Progenitor cell of endocrine pancreas (in vitro differentiated cells): Measurements from ENCODE around the gene SIL1. TPM values are rescaled to one million over a fixed set of nuclear protein-coding genes. Genes with fewer than 3 reads are reported as not detected.
"Not testable (repeated sequence)": the region's sequence is repeated elsewhere in the genome, so short reads cannot be mapped to it uniquely, and the experiment has no call there.

Source experiments
- DNase-seq: peaks from one replicate; pipeline ENCODE4 v3.0.0; 2021; ENCODE audit warnings: low spot score; ENCODE audit not compliant: unreplicated experiment
- H3K27ac Mint-ChIP-seq: 2 replicates; pipeline ENCODE4 v1.8.0; 2021; ENCODE audit warnings: mild to moderate bottlenecking, moderate library complexity, mixed read lengths
- H3K27me3 Mint-ChIP-seq: 2 replicates; pipeline ENCODE4 v1.8.0; 2021; ENCODE audit warnings: mixed read lengths
- H3K36me3 Mint-ChIP-seq: 2 replicates; pipeline ENCODE4 v1.8.0; 2022; ENCODE audit warnings: mixed read lengths; ENCODE audit not compliant: insufficient read depth
- H3K4me1 Mint-ChIP-seq: 2 replicates; pipeline ENCODE4 v1.8.0; 2021; ENCODE audit warnings: low read depth, mixed read lengths
- H3K4me3 Mint-ChIP-seq: 2 replicates; pipeline ENCODE4 v1.8.0; 2021; ENCODE audit warnings: low read depth, mild to moderate bottlenecking, moderate library complexity, mixed read lengths
- H3K9me3 Mint-ChIP-seq: 2 replicates; pipeline ENCODE4 v1.8.0; 2021; ENCODE audit warnings: low read depth, mixed read lengths
- CTCF ChIP-seq: fragments of 200-600 bp; sonication (generic); IDR thresholded peaks from one replicate; pipeline ENCODE4 v1.5.0; 2021; ENCODE audit warnings: antibody characterized with exemption, mild to moderate bottlenecking; ENCODE audit not compliant: unreplicated experiment
- total RNA-seq: library from RNA; stranded (reverse); gene quantifications from 2 replicates; pipeline ENCODE4 v1.2.1, GENCODE V29; 2021

SIL1 gene
- total RNA-seq, 1 donor from 2014 or later, result 26.0 TPM

DNA sequence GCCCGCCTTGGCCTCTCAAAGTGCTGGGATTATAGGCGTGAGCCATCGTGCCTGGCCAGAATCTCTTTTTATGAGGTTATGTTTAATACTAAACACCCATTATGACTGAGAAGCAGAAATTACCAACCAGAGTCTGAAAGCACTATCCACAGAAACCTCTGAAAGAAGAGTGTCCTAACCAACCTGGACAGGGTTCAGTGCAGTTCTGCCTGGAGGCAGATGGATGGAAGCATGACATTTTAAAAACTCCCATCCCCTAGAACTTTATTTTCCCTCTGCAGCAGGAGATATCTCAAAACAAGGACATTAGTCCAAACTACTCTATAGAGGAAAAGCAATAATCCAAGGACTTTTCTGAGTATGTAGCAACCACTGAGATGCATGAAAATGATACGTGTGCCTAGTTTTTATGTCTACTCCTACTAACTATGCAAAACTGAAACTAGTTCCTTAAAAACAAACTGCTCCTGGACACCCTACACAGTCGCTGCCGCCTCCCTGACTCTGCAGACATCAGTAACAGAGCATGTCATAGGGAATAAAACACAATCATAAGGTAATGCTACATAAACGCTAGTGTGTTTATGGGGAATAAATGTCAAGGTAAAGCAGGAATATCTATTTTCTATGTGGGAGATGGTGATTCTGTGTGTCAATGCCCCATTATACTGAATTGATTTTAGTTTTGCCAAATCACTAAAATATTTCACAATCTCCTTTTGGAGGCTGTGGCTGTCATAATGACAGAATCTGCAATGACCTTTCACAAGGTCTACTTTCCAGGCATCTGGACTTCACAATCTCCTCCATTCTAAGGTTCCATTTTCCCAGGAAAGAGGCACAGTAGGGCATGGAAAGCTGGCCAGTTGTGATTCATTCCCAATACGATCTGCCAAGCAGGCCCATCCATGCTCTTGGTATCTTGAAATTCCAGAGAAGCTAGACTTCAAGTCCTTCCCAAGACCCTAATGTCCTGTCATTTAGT lies 122.8 kb downstream of the SIL1 start:
- H3K27me3 Mint-ChIP-seq, result no peaks in the 10 kb centered on the region
- no peaks in the 10 kb centered on the region for H3K9me3 Mint-ChIP-seq
- TF ChIP-seq CTCF, result no peak
- H3K4me3 Mint-ChIP-seq, result no peak overlapping the region
- H3K36me3 Mint-ChIP-seq, result no peaks in the 10 kb centered on the region
- no peak for DNase-seq
- H3K4me1 Mint-ChIP-seq, result peaks cover 24% of the 10 kb centered on the region
- H3K27ac Mint-ChIP-seq, result no peak overlapping the region

GRCh38 chr5:139073956-139074355 lies 124.2 kb downstream of the SIL1 start:
- H3K36me3 Mint-ChIP-seq, H3K27ac Mint-ChIP-seq, H3K4me3 Mint-ChIP-seq, H3K27me3 Mint-ChIP-seq, H3K9me3 Mint-ChIP-seq, DNase-seq: not testable (repeated sequence)
- peaks cover 22% of the 10 kb centered on the region for H3K4me1 Mint-ChIP-seq

DNA sequence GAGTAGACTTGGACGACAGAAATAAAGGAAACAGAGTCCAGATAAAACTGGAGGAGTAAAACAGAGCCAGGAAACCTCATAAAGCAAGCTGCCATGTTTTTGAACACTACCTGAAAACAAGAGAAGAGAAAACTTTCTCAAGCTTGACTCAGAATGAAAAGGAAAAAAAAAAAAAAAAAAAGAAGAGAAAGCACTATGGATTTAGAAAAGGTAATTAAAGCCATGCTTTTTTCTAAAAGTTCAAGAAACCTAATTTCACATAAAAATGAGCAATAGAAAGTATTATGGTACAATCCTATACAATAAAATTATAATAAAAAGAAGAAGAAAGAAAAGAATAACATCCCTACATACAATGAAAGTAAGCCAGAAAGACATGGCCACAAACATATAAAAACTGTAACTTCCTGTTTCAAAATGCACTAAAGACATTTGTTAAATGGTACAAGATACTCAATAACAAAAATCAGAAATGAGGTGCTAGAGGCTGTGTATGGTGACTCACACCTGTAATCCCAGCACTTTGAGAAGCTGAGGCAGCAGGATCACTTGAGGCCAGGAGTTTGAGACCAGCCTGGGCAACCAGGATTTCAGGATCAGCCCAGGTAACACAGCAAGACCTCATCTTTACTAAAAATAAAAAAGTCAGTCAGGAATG lies 129.5 kb downstream of the SIL1 start:
- Mint-ChIP-seq H3K27me3 (no peaks in the 10 kb centered on the region), H3K36me3 (no peaks in the 10 kb centered on the region), H3K9me3 (no peaks in the 10 kb centered on the region), H3K27ac (no peak overlapping the region), H3K4me3 (no peak overlapping the region), H3K4me1 (no peaks in the 10 kb centered on the region)
- no peak for TF ChIP-seq CTCF
- DNase-seq, result no peak

DNA sequence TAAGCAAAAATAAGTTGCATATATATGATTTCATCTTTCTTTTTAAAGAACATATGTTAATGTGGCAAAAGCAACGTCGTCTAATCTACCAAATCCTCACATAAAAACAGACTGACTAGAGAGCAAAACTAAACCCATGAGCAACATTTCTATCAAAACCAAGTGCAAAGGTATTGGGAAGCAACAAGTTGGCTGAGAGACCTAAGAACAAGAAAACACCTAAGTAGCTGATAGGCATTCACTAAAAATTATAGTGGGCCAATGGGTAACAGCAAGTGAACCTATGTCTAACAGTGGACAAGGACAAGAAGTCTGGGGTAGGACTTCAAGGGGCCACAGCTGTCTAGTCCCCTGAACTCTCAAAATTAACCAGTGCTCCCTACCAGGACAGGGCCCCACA lies 130.1 kb downstream of the SIL1 start:
- no peaks in the 10 kb centered on the region for H3K4me1 Mint-ChIP-seq
- no peak overlapping the region for H3K27ac Mint-ChIP-seq
- DNase-seq, result no peak
- no peaks in the 10 kb centered on the region for H3K9me3 Mint-ChIP-seq
- no peak for TF ChIP-seq CTCF
- H3K27me3 Mint-ChIP-seq, result no peaks in the 10 kb centered on the region
- H3K36me3 Mint-ChIP-seq, result no peaks in the 10 kb centered on the region
- H3K4me3 Mint-ChIP-seq, result no peak overlapping the region

DNA sequence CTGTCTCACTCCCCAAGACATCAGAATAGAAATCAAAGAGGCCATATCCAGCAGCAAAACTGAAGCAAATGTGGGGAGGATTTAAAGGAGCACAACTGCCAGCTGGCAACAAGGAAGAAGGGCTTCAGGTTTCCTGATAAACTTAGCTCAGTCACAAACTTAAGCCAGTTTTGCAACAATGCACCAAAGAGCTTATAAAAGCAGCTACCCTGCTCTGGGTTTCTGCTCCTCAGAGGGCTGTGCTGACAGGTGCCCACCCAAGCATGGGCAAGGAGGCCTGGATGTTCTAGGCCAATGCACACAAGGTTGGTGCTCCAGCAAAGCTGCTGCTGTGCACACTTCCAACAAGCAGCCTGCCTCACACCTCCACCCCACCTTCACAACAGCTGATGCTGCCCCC lies 132.9 kb downstream of the SIL1 start:
- Mint-ChIP-seq H3K27me3 (no peaks in the 10 kb centered on the region), H3K4me3 (no peak overlapping the region), H3K36me3 (no peaks in the 10 kb centered on the region), H3K9me3 (no peaks in the 10 kb centered on the region), H3K27ac (no peak overlapping the region), H3K4me1 (peaks cover 6% of the 10 kb centered on the region)
- no peak for DNase-seq
- TF ChIP-seq CTCF, result no peak
